ENCODE data around the gene FRRS1L. TPM values are rescaled to one million over a fixed set of nuclear protein-coding genes. Genes with fewer than 3 reads are reported as not detected.

The FRRS1L gene
- total RNA-seq, 1 donor from 2014 or later = 2.5 TPM

DNA sequence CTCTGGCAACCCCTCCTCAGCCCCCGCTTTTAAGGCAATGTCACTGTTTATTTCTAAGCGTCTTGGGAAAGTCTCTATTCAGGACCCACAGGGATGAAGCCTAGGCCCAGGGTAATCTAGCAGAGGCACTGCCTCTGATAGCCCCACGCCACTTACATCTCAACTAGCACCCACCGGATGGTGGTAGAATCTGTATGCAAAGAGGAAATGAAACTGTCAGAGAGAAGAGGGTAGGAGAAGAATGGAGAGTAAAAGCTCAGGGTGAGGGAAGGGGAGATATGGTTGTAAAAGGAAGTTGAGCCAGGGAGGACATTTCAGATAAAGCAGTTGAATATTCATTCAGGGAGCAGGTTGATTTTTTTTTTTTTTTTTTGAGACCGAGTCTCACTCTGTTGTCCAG is 3.0 kb downstream of the FRRS1L start:
- no peak overlapping the region for H3K4me3 ChIP-seq
- H3K27ac ChIP-seq (replicated peaks) = no peak overlapping the region
- no peaks in the 10 kb centered on the region for H3K36me3 ChIP-seq
- TF ChIP-seq CTCF (IDR thresholded peaks at IDR 0.05; ENCODE audit: borderline replicate concordance) = no peak
- no peak for DNase-seq
- no peaks in the 10 kb centered on the region for H3K4me1 ChIP-seq
- peaks cover 43% of the 10 kb centered on the region for H3K27me3 ChIP-seq (ENCODE audit: low read depth)
- H3K9me3 ChIP-seq (replicated peaks) = peaks cover 10% of the 10 kb centered on the region
- intact Hi-C loops (cut with micrococcal nuclease) = no loop called here

DNA sequence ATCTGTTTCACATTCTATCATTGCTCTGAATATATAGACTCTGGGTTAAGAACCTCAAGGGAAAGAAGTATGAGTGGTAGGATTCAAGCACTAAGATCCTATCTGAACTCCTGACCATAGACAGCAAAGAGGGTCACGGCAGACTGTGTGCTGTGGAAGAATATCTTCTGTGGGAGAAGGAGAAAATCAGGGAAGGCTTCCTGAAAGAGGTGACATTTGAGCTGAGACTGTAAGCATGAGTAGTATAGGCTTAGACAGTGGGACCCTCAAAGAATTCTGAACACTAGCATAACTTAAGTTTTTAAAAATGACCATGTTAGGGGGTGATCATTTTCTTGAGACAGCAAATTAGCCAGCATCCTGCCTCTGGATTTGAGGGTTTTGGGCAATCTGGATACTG is 3.9 kb downstream of the FRRS1L start:
- Histone ChIP-seq H3K27ac (replicated peaks) (no peak overlapping the region), H3K4me3 (no peak overlapping the region), H3K9me3 (replicated peaks) (peaks cover 10% of the 10 kb centered on the region), H3K4me1 (no peaks in the 10 kb centered on the region), H3K36me3 (no peaks in the 10 kb centered on the region), H3K27me3 (ENCODE audit: low read depth) (peaks cover 37% of the 10 kb centered on the region)
- no peak for DNase-seq
- TF ChIP-seq CTCF (IDR thresholded peaks at IDR 0.05; ENCODE audit: borderline replicate concordance) = no peak
- intact Hi-C loops (cut with micrococcal nuclease) = no loop called here

DNA sequence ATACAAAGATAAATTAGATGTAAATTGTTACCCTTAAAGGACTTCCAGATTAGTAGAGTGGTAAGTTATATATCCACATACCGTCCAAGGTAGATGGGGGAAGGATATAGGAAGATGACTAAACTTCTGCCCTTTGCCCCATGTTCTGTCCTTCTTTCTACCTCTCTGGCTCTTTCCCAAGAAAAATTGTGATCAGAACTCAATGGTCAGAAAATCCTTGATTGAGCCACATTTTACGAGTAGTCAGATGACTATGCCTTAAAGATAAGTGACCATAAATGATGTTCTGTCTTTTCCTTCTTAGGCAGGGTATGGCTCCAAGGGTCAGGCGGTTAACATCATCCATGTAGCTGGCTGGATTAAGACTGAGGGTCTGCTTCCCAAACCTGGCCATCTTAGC is 4.4 kb downstream of the FRRS1L start:
- H3K27ac ChIP-seq (replicated peaks) = no peak overlapping the region
- DNase-seq = no peak
- H3K4me1 ChIP-seq = no peaks in the 10 kb centered on the region
- peaks cover 10% of the 10 kb centered on the region for H3K9me3 ChIP-seq (replicated peaks)
- no peak for TF ChIP-seq CTCF (IDR thresholded peaks at IDR 0.05; ENCODE audit: borderline replicate concordance)
- no peak overlapping the region for H3K4me3 ChIP-seq
- no peaks in the 10 kb centered on the region for H3K36me3 ChIP-seq
- intact Hi-C loops (cut with micrococcal nuclease) = no loop called here
- H3K27me3 ChIP-seq (ENCODE audit: low read depth) = peaks cover 32% of the 10 kb centered on the region

DNA sequence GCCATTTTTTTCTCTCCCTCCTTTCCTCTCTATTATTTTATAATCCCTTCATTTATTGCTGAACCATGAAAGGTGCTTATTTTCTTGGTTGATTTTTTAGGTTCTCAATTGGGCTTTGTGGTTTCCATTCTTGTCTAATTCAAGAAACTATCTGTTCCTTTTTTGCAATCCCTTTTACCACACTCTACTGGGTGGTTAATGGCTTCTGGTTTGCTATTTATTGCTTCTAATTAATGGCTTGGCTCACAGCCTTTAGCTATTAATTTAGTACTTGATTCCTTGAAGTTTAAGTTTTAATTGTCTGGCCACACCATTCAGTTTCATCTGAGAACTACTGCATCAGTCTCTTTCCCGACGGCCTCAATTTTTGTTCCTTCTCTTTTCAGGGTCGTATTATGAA is 5.6 kb downstream of the FRRS1L start:
- Histone ChIP-seq H3K27ac (replicated peaks) (no peak overlapping the region), H3K27me3 (ENCODE audit: low read depth) (peaks cover 20% of the 10 kb centered on the region), H3K4me3 (no peak overlapping the region), H3K36me3 (no peaks in the 10 kb centered on the region), H3K9me3 (replicated peaks) (peaks cover 10% of the 10 kb centered on the region), H3K4me1 (no peaks in the 10 kb centered on the region)
- TF ChIP-seq CTCF (IDR thresholded peaks at IDR 0.05; ENCODE audit: borderline replicate concordance) = no peak
- no peak for DNase-seq
- intact Hi-C loops (cut with micrococcal nuclease) = no loop called here

GRCh38 chr9:109159583-109159982 is 7.5 kb downstream of the FRRS1L start:
- Histone ChIP-seq H3K36me3 (no peaks in the 10 kb centered on the region), H3K4me1 (no peaks in the 10 kb centered on the region), H3K27me3 (ENCODE audit: low read depth) (peaks cover under 1% of the 10 kb centered on the region), H3K4me3 (no peak overlapping the region), H3K9me3 (replicated peaks) (no peaks in the 10 kb centered on the region), H3K27ac (replicated peaks) (no peak overlapping the region)
- TF ChIP-seq CTCF (IDR thresholded peaks at IDR 0.05; ENCODE audit: borderline replicate concordance) = no peak
- DNase-seq = no peak
- intact Hi-C loops (cut with micrococcal nuclease) = no loop called here

GRCh38 chr9:109158651-109159050 is 8.4 kb downstream of the FRRS1L start:
- peaks cover 2% of the 10 kb centered on the region for H3K9me3 ChIP-seq (replicated peaks)
- no peaks in the 10 kb centered on the region for H3K36me3 ChIP-seq
- H3K4me3 ChIP-seq = no peak overlapping the region
- no peak for TF ChIP-seq CTCF (IDR thresholded peaks at IDR 0.05; ENCODE audit: borderline replicate concordance)
- H3K4me1 ChIP-seq = no peaks in the 10 kb centered on the region
- DNase-seq = no peak
- intact Hi-C loops (cut with micrococcal nuclease) = no loop called here
- H3K27me3 ChIP-seq (ENCODE audit: low read depth) = no peaks in the 10 kb centered on the region
- no peak overlapping the region for H3K27ac ChIP-seq (replicated peaks)

Data from left ventricle myocardium inferior (tissue), 1 donor.